Measurements from ENCODE around the gene URI1.
"Not testable (repeated sequence)": the region's sequence is repeated elsewhere in the genome, so short reads cannot be mapped to it uniquely, and the experiment has no call there.

URI1 gene

DNA sequence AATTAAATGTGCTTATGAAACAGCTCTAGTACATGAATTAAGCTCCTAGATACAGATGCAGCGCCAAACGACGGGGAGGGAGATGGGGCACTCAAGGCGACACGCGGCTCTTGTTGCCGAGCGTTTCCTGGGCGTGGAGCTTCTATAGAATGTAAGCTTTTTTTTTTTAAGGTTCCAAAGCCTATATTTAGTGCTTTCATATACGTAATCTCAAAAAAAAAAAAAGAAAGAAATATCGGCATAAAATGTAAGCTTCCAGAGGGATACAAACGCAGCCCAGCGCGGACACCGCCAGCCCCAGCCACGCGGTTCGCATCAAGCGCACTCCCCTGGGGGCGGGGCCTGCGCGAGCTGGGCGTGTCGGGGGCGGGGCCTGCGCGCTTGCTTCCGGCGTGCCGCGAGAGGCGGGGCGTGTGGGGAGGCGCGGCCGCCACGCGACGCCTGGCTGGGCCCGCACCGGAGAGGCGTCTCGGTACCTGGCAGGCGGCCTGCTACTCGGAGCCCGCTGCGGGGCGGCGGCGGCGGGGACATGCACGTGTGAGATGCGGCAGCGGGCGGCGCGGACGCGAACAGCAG lies at the start of gene URI1:
URI1 (plus strand) TSS at position 412 of the 576 bp plus-strand sequence. CDS start 309 bp downstream, outside the sequence.
- peak; percentile 68 for DNase-seq

DNA sequence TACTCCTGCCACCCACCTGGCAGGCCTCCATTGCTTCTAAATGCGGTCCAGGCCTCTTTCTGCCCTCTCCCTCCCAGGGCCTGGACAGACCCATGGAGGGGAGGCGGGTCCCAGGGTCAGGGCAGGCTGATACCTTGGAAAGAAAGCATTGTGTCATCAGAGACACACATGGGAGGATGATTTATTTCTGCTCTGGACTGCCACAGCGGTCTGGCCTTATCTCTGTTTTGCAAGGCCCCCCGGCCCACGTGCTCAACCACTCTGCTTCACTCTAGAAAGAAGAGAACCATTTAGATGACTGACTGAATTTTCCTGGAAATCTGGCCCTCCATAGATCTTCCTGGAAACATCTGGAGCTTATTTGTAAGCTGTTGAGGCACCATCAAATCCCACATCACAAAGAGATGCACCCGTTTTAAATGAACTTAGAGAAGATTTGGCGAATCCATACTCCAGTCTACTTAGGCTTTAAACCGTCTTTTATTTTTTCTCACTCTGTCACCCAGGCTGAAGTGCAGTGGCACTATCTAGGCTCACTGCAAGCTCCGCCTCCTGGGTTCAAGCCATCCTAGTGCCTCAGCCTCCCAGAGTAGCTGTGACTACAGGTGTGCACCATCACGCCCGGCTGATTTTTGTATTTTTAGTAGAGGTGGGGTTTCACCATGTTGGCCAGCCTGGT lies 48.3 kb upstream of the URI1 start:
- DNase-seq: no peak

- DNase-seq: no peak
These were observed 45.2 kb upstream of the URI1 start for GRCh38 chr19:29896802-29897201.

- DNase-seq: no peak
These were observed 44.6 kb upstream of the URI1 start for GRCh38 chr19:29897466-29897865.

DNA sequence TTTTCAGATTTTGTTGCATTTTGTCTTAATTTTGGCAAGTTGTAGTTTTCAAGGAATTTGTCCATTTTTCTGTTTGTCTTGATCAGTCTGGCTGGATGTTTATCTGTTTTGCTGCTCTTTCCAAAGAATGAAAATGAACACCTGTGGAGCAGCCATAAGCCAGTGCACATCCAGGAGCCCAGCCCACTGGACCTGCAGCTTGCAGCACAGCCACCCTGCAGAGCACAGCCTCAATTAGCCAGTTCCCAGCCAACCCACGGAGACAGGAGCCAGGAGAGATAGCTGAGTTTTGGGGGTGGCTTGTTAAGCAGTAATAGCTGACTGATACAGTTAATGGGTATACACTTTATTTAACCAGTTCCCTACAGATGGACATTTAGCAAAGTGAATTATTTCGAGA lies 38.0 kb upstream of the URI1 start:
- DNase-seq: no peak

- DNase-seq: no peak
These were observed 32.8 kb upstream of the URI1 start for GRCh38 chr19:29908963-29909944.

DNA sequence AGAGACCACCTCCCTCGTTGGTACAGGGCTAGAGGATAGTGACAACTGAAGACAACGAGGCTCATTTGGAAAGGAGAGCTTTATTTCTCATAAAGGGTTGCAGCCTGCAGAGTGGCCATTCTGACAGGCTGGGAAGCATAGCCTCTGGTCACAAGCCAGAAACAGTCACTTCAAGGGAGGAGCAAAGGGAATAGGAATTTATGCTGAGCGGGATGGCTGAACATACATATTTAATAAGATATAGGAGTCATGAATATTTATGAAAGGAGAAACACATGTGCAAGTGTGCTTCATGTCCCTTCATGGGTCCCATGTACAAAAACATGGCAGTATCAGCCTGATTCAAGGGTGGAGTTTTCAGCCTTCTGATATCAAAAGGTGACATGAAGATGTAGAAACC lies 27.1 kb upstream of the URI1 start:
- DNase-seq: no peak

GRCh38 chr19:29915832-29916231 lies 26.2 kb upstream of the URI1 start:
- DNase-seq: not testable (repeated sequence)

GRCh38 chr19:29917911-29918310 lies 24.1 kb upstream of the URI1 start:
- DNase-seq: no peak

DNA sequence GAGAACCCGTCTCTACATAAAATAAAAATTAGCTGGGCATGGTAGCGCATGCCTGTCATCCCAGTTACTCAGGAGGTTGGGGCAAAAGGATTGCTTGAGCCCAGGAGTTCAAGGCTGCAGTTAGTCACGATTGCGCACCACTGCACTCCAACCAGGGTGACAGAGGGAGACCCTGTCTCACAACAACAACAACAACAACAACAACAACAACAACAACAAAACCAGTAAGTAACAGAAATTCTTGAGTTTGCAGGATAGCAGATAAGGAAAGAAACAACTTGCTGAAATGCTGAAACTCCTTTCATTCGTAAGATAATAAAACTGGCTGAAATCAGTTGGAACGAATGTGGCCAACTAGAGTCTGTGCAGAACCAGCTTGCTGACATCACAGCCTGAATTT lies 23.1 kb upstream of the URI1 start:
- no peak for DNase-seq

DNA sequence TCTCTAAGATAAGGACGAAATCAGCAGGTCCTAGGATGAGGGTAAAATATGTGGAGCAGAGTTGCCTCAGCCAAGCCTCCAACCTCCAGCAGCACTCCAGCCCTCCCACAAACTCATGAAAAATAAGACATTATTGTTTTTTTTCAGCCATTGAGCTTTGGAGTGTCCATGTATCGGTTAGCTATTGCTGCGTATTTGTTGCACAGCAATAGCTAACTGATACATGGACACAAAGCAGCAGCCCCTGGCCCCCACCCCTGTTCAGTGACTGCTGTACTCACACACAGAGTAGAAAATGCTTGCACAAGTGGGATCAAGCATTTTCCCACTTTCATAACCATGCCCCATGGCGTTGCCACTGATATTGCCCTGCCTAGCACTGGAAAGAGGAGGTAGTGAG lies 19.1 kb upstream of the URI1 start:
- no peak for DNase-seq

GRCh38 chr19:29923653-29924052 lies 18.4 kb upstream of the URI1 start:
- no peak for DNase-seq

DNA sequence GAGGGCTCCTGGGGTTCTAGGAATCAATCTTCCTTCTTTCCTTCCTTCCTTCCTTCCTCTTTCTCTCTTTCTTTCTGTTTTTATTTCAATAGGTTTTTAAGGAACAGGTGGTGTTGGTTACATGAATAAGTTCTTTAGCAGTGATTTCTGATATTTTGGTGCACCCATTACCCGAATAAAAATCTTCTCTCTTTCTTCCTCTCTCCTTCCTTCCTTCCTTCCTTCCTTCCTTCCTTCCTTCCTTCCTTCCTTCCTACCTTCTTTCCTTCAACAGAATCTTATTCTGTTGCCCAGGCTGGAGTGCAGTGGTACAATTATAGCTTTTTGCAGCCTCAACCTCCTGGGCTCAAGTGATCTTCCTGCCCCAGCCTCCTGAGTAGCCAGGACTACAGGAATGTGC lies 16.0 kb upstream of the URI1 start:
- DNase-seq: no peak

DNA sequence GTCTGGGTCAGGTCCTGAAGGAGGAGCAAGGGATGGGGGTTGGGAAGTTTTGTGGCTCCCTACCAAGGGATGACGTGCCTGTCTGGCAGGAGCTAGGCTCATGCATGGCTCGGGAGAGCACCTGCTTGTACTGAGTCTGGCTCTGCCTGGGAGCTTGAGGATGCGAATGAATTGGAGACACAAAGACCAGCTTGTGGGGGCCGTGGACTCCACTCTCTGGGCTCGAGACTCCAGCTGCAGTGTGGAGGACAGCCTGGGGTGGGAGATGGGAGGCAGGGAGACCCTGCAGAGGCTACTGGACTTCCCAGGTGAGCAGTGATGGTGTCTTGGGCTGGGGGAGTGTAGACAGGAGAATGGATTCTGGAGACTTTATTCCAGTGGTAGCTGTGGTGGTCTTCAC lies 15.2 kb upstream of the URI1 start:
- no peak for DNase-seq

DNA sequence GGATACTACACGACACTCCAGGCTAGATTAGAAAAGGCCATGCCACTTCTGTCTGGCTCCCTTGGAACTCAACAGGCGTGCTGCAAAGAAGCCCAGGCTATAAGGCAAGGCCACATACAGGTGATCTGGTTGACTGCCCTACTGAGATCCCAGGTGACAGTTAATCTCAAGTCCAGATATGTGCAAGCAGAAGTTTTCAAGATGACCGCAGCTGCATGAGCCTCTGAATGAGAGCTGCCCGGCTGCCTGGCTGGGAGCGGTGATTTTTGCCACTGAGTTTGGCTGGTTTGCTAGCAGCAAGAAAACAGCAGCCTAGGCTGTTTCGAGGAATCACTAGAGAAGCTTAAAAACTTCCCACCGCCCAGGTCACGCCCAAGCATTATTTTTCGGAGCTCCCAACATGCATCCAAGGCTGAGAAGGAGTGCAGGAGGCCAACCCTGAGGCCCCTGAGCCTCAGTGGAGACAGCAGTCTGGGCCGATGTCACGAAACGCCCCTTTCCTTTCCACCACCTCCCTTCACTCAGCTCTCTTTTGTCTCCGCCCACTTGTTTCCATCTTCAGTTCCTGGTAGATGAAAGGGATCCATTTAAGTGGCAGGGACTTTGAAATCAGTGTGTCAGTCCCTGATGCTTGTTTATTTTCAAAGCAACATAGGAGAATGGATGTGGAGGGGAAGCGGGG lies 14.0 kb upstream of the URI1 start:
- no peak for DNase-seq

GRCh38 chr19:29928831-29929230 lies 13.2 kb upstream of the URI1 start:
- no peak for DNase-seq

GRCh38 chr19:29934257-29934656 lies 7.8 kb upstream of the URI1 start:
- DNase-seq: no peak

DNA sequence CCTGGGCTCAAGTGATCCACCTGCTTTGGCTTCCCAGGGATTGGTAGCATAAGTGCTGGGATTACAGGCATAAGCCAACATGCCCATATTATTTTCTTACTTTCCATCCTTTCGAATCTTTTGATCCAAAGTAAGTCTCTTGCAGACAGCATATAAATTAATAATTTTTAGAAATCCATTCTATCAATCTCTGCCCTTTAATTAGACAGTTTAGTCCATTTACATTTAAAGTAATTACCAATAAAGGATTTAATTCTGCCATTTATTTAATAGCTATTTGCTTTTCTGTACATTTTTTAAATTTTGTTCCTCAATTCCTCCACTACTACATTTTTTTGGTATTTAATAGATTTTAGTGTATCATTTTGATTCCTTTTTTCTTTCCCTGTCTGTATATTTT lies 7.3 kb upstream of the URI1 start:
- DNase-seq: no peak

GRCh38 chr19:29936409-29936808 lies 5.6 kb upstream of the URI1 start:
- no peak for DNase-seq

GRCh38 chr19:29939628-29940027 lies 2.4 kb upstream of the URI1 start:
- no peak for DNase-seq

DNA sequence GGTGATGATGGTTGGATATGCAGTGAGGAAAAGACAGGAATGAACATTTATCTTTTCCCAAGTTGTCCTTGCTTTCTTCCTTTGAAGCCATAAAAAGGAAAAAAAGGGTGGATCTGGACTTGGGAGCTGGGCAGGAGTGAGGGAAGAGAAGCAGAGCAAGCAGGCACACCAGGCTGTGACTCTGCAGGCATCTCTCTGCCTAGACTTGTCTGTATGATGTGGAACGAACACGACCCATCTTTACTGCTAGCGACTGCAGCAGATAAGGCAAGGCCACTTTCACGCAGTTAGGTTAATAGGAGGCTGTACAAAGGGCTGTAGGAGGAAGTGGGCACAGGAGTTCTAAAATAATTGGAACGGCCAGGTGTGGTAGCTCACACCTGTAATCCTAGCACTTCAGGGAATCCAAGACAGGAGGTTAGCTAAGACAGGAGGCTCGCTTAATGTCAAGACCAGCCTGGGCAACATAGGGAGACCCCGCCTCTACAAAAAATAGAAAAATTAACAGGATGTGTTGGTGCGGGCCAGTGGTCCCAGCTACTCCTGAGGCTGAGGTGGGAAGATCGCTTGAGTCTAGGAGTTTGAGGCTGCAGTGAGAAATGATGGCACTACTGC lies 961 bp upstream of the URI1 start:
- no peak for DNase-seq

DNA sequence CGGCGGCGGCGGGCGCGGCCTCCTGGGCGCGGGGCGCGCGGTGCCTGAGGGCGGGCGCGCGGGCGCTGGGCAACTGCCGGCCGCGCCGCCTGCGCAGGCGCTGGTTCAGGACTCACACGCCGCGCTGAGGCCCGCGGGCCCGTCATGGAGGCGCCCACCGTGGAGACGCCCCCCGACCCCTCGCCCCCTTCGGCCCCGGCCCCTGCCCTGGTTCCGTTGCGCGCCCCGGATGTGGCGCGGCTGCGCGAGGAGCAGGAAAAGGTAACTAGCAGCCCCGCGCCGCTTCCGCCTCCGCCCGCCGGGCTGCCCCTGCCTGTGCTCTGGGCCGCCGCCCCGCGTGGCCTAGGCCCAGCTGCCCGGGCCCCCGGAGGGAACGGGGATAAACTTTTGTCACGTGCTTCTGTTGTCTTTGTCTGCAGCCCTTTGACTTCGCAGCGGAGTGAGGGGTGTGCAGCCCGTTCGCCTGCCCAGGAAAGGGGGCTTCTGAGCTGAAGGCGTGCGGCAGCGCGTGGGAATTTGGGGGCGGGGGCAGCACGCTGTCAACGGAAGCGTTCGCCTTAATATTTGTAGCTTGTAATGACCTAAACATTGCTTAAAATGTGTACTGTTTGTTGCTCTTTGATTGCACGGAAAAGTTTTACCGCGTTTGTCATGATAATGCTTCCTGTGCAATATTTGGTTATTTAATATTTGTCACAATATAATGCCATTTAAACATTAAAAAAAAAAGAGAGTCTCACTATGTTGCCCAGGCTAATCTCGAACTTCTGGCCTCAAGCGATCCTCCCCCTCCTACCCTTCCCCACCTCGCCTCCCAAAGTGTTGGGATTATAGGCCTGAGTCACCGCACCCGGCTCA lies 594 bp downstream of the URI1 start:
- DNase-seq: peak; percentile 22
